Neural progenitor cell (in vitro differentiated cells): Measurements from ENCODE around the gene TMPRSS11D.

Source experiments
- CTCF ChIP-seq: fragments of 200-600 bp; sonication (generic); IDR thresholded peaks from 2 replicates; pipeline ENCODE4 v1.5.1; 2017; ENCODE audit warnings: antibody characterized with exemption, mild to moderate bottlenecking
- EZH2 ChIP-seq: fragments of 200-600 bp; sonication (generic); IDR thresholded peaks from 2 replicates; pipeline ENCODE4 v1.6.1; 2017; ENCODE audit warnings: antibody characterized with exemption, mild to moderate bottlenecking, moderate library complexity

DNA sequence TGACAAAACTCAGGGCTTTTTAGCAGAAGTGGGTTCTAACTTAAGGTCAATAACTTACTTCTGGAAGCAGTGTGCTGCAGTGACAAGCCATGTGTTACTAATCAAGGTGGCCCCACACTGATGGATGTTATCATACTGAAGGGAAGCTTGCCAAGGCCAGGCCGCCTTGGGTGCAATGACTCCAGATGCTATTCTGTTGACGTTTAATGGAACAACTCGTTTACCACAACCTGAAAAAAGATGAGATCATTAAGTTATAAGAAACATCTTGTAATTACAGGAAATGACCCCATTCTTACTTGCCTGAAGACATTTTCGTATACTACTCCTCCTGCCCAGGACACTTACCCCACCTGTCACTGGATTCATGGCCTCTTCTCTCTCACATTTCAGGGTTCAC lies 38.9 kb upstream of the TMPRSS11D start:
- TF ChIP-seq EZH2 (no peak), CTCF (no peak)
